DND-41 (cell line): ENCODE results near the gene ALDH5A1.

Experiments
- CTCF ChIP-seq: IDR thresholded peaks from 2 replicates; pipeline ENCODE4 v1.5.1; 2012; ENCODE audit warnings: borderline replicate concordance, low read length, moderate library complexity, mild to moderate bottlenecking; ENCODE audit not compliant: poor library complexity, severe bottlenecking; ENCODE audit errors: extremely low read depth
- EZH2 ChIP-seq: IDR thresholded peaks from 3 replicates; pipeline ENCODE4 v1.6.1; 2012; ENCODE audit warnings: borderline replicate concordance, low read depth, mild to moderate bottlenecking, moderate library complexity, low read length, inconsistent platforms; ENCODE audit not compliant: severe bottlenecking

DNA sequence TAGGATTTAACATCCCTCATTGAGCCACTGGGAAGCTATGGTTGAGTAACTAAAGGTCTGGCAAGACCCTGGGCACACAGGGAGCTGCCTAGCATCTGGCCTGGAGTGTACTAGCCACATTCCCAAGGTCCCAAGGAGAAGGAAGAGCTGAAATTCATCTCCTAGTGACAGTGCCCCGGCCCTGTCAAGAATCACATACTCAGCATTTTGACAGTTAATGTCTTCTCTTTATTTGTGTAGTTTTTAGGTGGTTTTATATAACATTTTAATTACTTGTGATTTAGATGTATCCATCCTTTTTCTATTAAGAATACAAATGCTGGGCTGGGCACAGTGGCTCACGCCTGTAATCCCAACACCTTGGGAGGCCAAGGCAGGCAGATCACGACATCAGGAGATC lies 40.4 kb downstream of the ALDH5A1 start:
- TF ChIP-seq EZH2 (no peak), CTCF (no peak)
